Measurements from ENCODE around the gene FASTK. TPM values are rescaled to one million over a fixed set of nuclear protein-coding genes. Genes with fewer than 3 reads are reported as not detected.

Gene FASTK
- total RNA-seq, 1 donor from 2014 or later, result 81.9 TPM

DNA sequence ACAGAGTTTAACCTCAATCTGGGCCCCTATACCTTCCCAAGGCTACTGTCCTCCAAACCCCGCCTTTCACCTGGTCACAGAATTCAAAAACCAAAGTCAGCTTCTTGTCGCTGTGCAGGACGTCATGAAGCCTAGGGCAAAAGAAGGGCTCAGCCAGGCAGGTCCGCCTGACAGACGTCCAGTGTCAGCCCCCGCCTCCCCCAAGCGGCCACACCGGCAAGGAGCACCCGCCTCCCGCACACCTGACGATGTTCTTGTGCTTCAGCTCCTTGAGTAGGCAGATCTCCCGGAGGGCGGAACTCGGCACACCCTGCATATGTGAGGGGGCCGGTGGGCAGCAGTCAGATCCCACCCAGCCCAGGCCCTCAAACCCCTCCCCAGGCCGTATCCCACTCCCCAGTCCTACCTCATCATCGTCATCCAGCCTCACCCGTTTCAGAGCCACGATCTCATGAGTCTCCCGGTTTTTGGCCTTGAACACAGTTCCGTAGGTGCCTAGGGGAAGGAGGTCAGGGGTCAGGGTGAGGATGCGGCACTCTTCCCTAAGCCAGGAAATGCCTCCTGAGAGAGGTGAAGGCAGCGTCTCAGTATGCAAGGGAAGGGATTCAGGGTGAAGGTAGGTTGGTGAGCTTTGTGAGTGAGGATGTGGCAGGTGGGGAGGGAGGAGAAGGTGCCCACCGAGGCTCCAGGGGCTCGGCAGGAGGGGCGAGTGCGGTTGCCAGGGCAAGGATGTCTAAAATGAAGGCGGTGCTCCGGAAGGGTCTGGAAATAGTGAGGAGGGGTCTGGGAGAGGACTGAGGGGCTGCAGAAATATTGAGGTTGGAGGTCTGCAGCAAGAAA lies 23.7 kb downstream of the FASTK start:
- Mint-ChIP-seq H3K27ac (peak overlapping the region; percentile 93), H3K36me3 (ENCODE audit: insufficient read depth) (peaks cover 3% of the 10 kb centered on the region), H3K4me1 (ENCODE audit: low read depth) (peaks cover 31% of the 10 kb centered on the region), H3K9me3 (ENCODE audit: low read depth) (no peaks in the 10 kb centered on the region), H3K27me3 (peaks cover 4% of the 10 kb centered on the region), H3K4me3 (ENCODE audit: low read depth) (peak overlapping the region; percentile 89)
- no peak for DNase-seq (ENCODE audit: low spot score, unreplicated experiment)
- TF ChIP-seq, protein P1, sequence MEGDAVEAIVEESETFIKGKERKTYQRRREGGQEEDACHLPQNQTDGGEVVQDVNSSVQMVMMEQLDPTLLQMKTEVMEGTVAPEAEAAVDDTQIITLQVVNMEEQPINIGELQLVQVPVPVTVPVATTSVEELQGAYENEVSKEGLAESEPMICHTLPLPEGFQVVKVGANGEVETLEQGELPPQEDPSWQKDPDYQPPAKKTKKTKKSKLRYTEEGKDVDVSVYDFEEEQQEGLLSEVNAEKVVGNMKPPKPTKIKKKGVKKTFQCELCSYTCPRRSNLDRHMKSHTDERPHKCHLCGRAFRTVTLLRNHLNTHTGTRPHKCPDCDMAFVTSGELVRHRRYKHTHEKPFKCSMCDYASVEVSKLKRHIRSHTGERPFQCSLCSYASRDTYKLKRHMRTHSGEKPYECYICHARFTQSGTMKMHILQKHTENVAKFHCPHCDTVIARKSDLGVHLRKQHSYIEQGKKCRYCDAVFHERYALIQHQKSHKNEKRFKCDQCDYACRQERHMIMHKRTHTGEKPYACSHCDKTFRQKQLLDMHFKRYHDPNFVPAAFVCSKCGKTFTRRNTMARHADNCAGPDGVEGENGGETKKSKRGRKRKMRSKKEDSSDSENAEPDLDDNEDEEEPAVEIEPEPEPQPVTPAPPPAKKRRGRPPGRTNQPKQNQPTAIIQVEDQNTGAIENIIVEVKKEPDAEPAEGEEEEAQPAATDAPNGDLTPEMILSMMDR (IDR thresholded peaks at IDR 0.05; ENCODE audit: unreplicated experiment), result peak; percentile 30

DNA sequence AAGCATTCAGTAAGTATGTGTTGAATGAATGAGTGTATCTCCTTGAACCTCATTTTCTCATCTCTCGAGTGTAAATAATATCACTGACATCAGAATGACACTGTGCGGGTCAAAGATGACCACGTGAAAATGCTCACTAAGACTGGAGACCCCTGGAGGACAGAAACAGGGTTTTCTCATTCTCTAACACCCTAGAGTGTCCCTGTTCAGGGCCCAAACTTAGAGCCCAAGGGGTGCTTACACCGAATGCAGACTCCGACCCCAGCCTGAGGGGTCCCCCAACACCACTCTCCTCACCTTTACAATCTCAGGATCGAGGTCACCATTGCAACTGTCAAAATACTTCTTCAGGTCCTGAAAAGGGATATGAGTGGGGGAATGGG lies 24.3 kb downstream of the FASTK start:
- H3K4me3 Mint-ChIP-seq (ENCODE audit: low read depth), result peak overlapping the region; percentile 89
- H3K4me1 Mint-ChIP-seq (ENCODE audit: low read depth), result peaks cover 25% of the 10 kb centered on the region

DNA sequence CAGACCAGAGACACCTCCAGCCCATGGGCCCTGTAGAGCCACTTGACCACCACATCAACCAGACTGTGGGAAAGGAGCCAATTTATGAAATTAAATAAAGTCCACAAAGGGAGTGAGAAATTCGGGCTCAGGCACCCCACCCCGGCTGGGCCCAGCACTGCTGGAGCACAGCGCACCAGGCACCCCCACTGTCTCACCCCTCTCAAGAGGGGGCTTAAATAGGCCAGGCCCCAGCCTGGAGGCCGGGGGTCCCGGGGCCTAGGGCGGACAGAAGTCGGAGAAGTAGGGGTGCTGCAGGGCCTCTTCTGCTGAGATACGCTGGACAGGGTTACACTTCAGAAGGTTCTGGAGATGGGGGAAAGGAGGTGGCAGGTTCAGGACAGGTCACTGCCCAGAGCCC lies 26.9 kb downstream of the FASTK start:
- DNase-seq (ENCODE audit: low spot score, unreplicated experiment), result no peak
- peaks cover 19% of the 10 kb centered on the region for H3K27me3 Mint-ChIP-seq
- no peaks in the 10 kb centered on the region for H3K9me3 Mint-ChIP-seq (ENCODE audit: low read depth)
- peaks cover 3% of the 10 kb centered on the region for H3K36me3 Mint-ChIP-seq (ENCODE audit: insufficient read depth)
- no peak overlapping the region for H3K4me3 Mint-ChIP-seq (ENCODE audit: low read depth)
- H3K27ac Mint-ChIP-seq, result no peak overlapping the region
- TF ChIP-seq, protein P1 (IDR thresholded peaks at IDR 0.05; ENCODE audit: unreplicated experiment), result no peak
- peaks cover 17% of the 10 kb centered on the region for H3K4me1 Mint-ChIP-seq (ENCODE audit: low read depth)

More for the DNA sequence above, 24.3 kb downstream of the FASTK start:
- H3K27ac Mint-ChIP-seq, result no peak overlapping the region
- H3K9me3 Mint-ChIP-seq (ENCODE audit: low read depth), result no peaks in the 10 kb centered on the region
- H3K36me3 Mint-ChIP-seq (ENCODE audit: insufficient read depth), result peaks cover 3% of the 10 kb centered on the region
- DNase-seq (ENCODE audit: low spot score, unreplicated experiment), result no peak
- peaks cover 8% of the 10 kb centered on the region for H3K27me3 Mint-ChIP-seq
- TF ChIP-seq, protein P1 (IDR thresholded peaks at IDR 0.05; ENCODE audit: unreplicated experiment), result no peak

DNA sequence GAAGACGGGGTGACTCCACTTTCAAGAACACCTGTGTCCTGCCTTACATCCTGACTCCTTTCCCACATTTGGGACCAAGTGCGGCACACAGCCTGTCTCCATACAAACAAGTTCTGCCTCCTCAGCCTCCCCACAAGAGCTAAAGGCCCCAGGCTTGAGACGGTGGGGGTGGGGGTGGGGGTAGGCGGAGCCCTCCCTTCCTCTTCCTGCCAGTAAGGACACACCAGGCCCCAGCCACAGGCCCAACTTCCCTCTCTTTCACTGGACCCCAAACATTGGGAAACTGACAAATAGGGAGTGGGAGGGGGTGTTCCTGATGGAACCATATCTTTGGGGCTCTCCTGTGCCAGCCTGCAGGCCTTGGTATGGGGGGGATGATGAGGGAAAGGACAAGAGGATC lies 27.5 kb downstream of the FASTK start:
- peaks cover 12% of the 10 kb centered on the region for H3K4me1 Mint-ChIP-seq (ENCODE audit: low read depth)
- TF ChIP-seq, protein P1 (IDR thresholded peaks at IDR 0.05; ENCODE audit: unreplicated experiment), result no peak
- no peak overlapping the region for H3K27ac Mint-ChIP-seq
- no peak overlapping the region for H3K4me3 Mint-ChIP-seq (ENCODE audit: low read depth)
- no peaks in the 10 kb centered on the region for H3K9me3 Mint-ChIP-seq (ENCODE audit: low read depth)
- H3K36me3 Mint-ChIP-seq (ENCODE audit: insufficient read depth), result peaks cover 3% of the 10 kb centered on the region
- DNase-seq (ENCODE audit: low spot score, unreplicated experiment), result no peak
- H3K27me3 Mint-ChIP-seq, result peaks cover 23% of the 10 kb centered on the region

DNA sequence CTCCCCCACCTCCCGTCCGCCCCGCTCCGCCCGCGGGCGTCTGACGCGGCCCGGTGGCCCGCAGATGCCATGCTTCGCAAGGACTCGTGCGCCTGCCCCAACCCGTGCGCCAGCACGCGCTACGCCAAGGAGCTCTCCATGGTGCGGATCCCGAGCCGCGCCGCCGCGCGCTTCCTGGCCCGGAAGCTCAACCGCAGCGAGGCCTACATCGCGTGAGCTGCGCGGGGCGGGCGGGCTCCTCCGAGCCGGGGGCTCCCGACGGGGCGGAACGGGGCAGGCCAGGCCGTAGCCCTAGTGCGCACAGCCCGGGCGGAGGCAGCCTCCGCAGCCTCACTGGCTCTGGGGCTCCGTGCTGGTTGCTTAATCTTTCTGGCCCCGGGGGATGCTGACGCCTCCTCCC lies 29.5 kb downstream of the FASTK start:
- TF ChIP-seq, protein P1 (IDR thresholded peaks at IDR 0.05; ENCODE audit: unreplicated experiment), result no peak
- H3K27me3 Mint-ChIP-seq, result peaks cover 23% of the 10 kb centered on the region

More for the DNA sequence above, 29.5 kb downstream of the FASTK start:
- Mint-ChIP-seq H3K36me3 (ENCODE audit: insufficient read depth) (peaks cover 3% of the 10 kb centered on the region), H3K27ac (no peak overlapping the region), H3K4me1 (ENCODE audit: low read depth) (no peaks in the 10 kb centered on the region), H3K9me3 (ENCODE audit: low read depth) (no peaks in the 10 kb centered on the region), H3K4me3 (ENCODE audit: low read depth) (no peak overlapping the region)
- DNase-seq (ENCODE audit: low spot score, unreplicated experiment), result peak; percentile 75
